ENCODE data around the gene PMFBP1. TPM values are rescaled to one million over a fixed set of nuclear protein-coding genes. Genes with fewer than 3 reads are reported as not detected.

PMFBP1 gene
- total RNA-seq, 2 experiments from 2014 or later = 1.4 to 1.6 TPM

GRCh38 chr16:72220875-72221629 is 49.1 kb upstream of the PMFBP1 start:
- intact Hi-C loops (cut with DNase I, micrococcal nuclease) = no loop called here
- no peaks in the 10 kb centered on the region for H3K4me1 Mint-ChIP-seq (ENCODE audit: low read depth)
- no peak overlapping the region for H3K4me3 ChIP-seq (ENCODE audit: low read length)
- H3K27me3 Mint-ChIP-seq = no peaks in the 10 kb centered on the region
- H3K27ac Mint-ChIP-seq = no peak overlapping the region
- H3K9me3 Mint-ChIP-seq = no peaks in the 10 kb centered on the region
- H3K27me3 ChIP-seq (ENCODE audit: control insufficient read depth in 1 of 2, insufficient read depth in 2 of 2, low read length in 2 of 2) = no peaks in the 10 kb centered on the region
- DNase-seq (no peak), ATAC-seq (ENCODE audit: poor library complexity) (no peak)
- POLR2A ChIA-PET = no interaction called here
- CTCF ChIA-PET = no interaction called here
- no peak overlapping the region for H3K4me3 Mint-ChIP-seq
- no peak for TF ChIP-seq CTCF (IDR thresholded peaks at IDR 0.05)
- H3K36me3 Mint-ChIP-seq (ENCODE audit: low read depth) = no peaks in the 10 kb centered on the region
- no peaks in the 10 kb centered on the region for H3K9me3 ChIP-seq (ENCODE audit: control insufficient read depth in 1 of 2, insufficient read depth in 1 of 2, low read length in 2 of 2)
- H3K4me1 ChIP-seq (ENCODE audit: insufficient read depth, low read length) = no peaks in the 10 kb centered on the region
- H3K36me3 ChIP-seq (ENCODE audit: insufficient read depth, low read length) = no peaks in the 10 kb centered on the region
- H3K27ac ChIP-seq (ENCODE audit: low read depth in 1 of 2, low read length in 2 of 2) = no peak overlapping the region

DNA sequence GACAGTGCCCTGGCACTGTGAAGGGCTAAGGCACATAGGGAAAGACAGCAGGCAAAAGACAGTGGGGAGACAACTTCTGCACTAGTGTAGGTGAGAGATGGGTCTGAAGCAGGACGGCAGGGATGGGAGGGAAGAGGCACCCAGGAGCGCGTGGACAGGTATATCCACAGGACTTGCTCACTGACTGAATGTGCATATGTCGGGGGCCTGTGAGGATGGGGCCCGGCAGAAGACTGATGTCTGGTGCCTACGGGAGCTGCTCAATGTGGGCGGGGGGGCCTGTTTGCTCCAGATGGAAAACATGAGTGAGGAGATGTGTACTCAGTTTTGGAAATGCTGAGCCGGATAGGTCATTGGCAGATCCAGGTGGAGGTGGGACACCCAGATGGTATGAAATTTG is 47.3 kb upstream of the PMFBP1 start:
- no peaks in the 10 kb centered on the region for H3K36me3 Mint-ChIP-seq (ENCODE audit: low read depth)
- no peaks in the 10 kb centered on the region for H3K27me3 Mint-ChIP-seq
- intact Hi-C loops (cut with DNase I, micrococcal nuclease) = no loop called here
- peaks cover 9% of the 10 kb centered on the region for H3K9me3 Mint-ChIP-seq
- H3K27ac Mint-ChIP-seq = no peak overlapping the region
- H3K27ac ChIP-seq (ENCODE audit: low read depth in 1 of 2, low read length in 2 of 2) = no peak overlapping the region
- ATAC-seq (ENCODE audit: poor library complexity) (no peak), DNase-seq (no peak)
- H3K9me3 ChIP-seq (ENCODE audit: control insufficient read depth in 1 of 2, insufficient read depth in 1 of 2, low read length in 2 of 2) = peaks cover 0 to 1% of the 10 kb centered on the region in 2 experiments
- H3K4me1 Mint-ChIP-seq (ENCODE audit: low read depth) = no peaks in the 10 kb centered on the region
- POLR2A ChIA-PET = no interaction called here
- TF ChIP-seq CTCF (IDR thresholded peaks at IDR 0.05) = no peak
- no peaks in the 10 kb centered on the region for H3K27me3 ChIP-seq (ENCODE audit: control insufficient read depth in 1 of 2, insufficient read depth in 2 of 2, low read length in 2 of 2)
- no peak overlapping the region for H3K4me3 ChIP-seq (ENCODE audit: low read length)
- CTCF ChIA-PET = no interaction called here
- no peaks in the 10 kb centered on the region for H3K36me3 ChIP-seq (ENCODE audit: insufficient read depth, low read length)
- H3K4me3 Mint-ChIP-seq = no peak overlapping the region
- no peaks in the 10 kb centered on the region for H3K4me1 ChIP-seq (ENCODE audit: insufficient read depth, low read length)

DNA sequence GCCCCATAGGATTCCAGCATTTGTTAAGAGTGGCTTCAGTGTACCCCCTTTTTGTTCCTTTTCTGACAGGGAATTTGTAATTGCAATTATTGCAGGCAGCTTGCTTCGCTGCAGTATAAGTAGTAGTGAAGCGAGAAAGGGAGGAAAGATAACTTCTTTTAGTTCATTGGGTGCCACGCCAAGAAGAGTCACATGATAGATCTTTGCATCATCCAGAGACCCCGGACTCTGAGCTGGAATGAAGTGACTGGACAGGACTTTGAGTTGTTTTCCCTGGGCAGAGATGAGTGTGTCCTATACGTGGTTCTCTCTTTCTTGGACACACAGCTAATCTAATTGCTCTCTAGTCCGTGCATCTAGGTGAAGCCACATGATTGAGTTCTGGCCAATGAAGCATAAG is 44.8 kb upstream of the PMFBP1 start:
- no peaks in the 10 kb centered on the region for H3K36me3 Mint-ChIP-seq (ENCODE audit: low read depth)
- H3K4me1 Mint-ChIP-seq (ENCODE audit: low read depth) = no peaks in the 10 kb centered on the region
- H3K27me3 ChIP-seq (ENCODE audit: control insufficient read depth in 1 of 2, insufficient read depth in 2 of 2, low read length in 2 of 2) = no peaks in the 10 kb centered on the region
- H3K36me3 ChIP-seq (ENCODE audit: insufficient read depth, low read length) = no peaks in the 10 kb centered on the region
- no peak overlapping the region for H3K27ac Mint-ChIP-seq
- no peak overlapping the region for H3K4me3 ChIP-seq (ENCODE audit: low read length)
- intact Hi-C loops (cut with DNase I, micrococcal nuclease) = no loop called here
- peaks cover 0 to 4% of the 10 kb centered on the region in 2 experiments for H3K9me3 ChIP-seq (ENCODE audit: control insufficient read depth in 1 of 2, insufficient read depth in 1 of 2, low read length in 2 of 2)
- H3K4me1 ChIP-seq (ENCODE audit: insufficient read depth, low read length) = no peaks in the 10 kb centered on the region
- no peak for TF ChIP-seq CTCF (IDR thresholded peaks at IDR 0.05)
- no peak overlapping the region for H3K4me3 Mint-ChIP-seq
- POLR2A ChIA-PET = no interaction called here
- H3K9me3 Mint-ChIP-seq = peaks cover 9% of the 10 kb centered on the region
- DNase-seq (no peak), ATAC-seq (ENCODE audit: poor library complexity) (no peak)
- H3K27ac ChIP-seq (ENCODE audit: low read depth in 1 of 2, low read length in 2 of 2) = no peak overlapping the region
- H3K27me3 Mint-ChIP-seq = no peaks in the 10 kb centered on the region
- CTCF ChIA-PET = no interaction called here

All from CD4-positive, alpha-beta T cell (primary cell).